ENCODE data around the gene GIPC1.

GRCh38 chr19:14470031-14470876, 25.7 kb downstream of the GIPC1 start:
- TF ChIP-seq CTCF (IDR thresholded peaks at IDR 0.05), result no peak
- TF ChIP-seq POLR2A (IDR thresholded peaks at IDR 0.05), result no peak

Data from vagina (tissue), 2 donors.